H9 (cell line): Measurements from ENCODE around the gene MAN1A1. TPM values are rescaled to one million over a fixed set of nuclear protein-coding genes. Genes with fewer than 3 reads are reported as not detected.

ENCODE experiments used
- DNase-seq: peaks from one replicate; pipeline ENCODE4 v3.0.0-alpha.2; 2017
- H2AFZ ChIP-seq: one replicate; pipeline ENCODE4 v1.6.1; 2013; ENCODE audit warnings: mild to moderate bottlenecking, low read length, control low read depth, moderate library complexity
- H2AK5ac ChIP-seq: 2 replicates; pipeline ENCODE4 v1.6.1; 2013; ENCODE audit warnings: low read length, control low read depth, mixed read lengths; ENCODE audit not compliant: insufficient read length
- H2BK120ac ChIP-seq: one replicate; pipeline ENCODE4 v1.6.1; 2013; ENCODE audit warnings: low read depth, mild to moderate bottlenecking, low read length, control low read depth, inconsistent platforms; ENCODE audit not compliant: poor library complexity, severe bottlenecking
- H2BK12ac ChIP-seq: 2 replicates; pipeline ENCODE4 v1.6.1; 2013; ENCODE audit warnings: low read length, control low read depth, mixed read lengths, low read depth; ENCODE audit not compliant: insufficient read length
- H2BK15ac ChIP-seq: 2 replicates; pipeline ENCODE4 v1.6.1; 2013; ENCODE audit warnings: low read depth, low read length, control low read depth
- H2BK20ac ChIP-seq: one replicate; pipeline ENCODE4 v1.6.1; 2013; ENCODE audit warnings: low read depth, mild to moderate bottlenecking, low read length, control low read depth, inconsistent platforms; ENCODE audit not compliant: poor library complexity, severe bottlenecking
- H2BK5ac ChIP-seq: 2 replicates; pipeline ENCODE4 v1.6.1; 2013; ENCODE audit warnings: low read length, control low read depth, mixed read lengths; ENCODE audit not compliant: insufficient read length
- H3K14ac ChIP-seq: 2 replicates; pipeline ENCODE4 v1.6.1; 2013; ENCODE audit warnings: low read length, control low read depth; ENCODE audit not compliant: insufficient read depth
- H3K18ac ChIP-seq: 2 replicates; pipeline ENCODE4 v1.6.1; 2013; ENCODE audit warnings: low read depth, mild to moderate bottlenecking, mixed read lengths, low read length, control low read depth; ENCODE audit not compliant: insufficient read length
- H3K23ac ChIP-seq: 2 replicates; pipeline ENCODE4 v1.6.1; 2013; ENCODE audit warnings: low read length, control low read depth, mixed read lengths, low read depth; ENCODE audit not compliant: insufficient read length
- H3K23me2 ChIP-seq: 2 replicates; pipeline ENCODE4 v1.6.1; 2013; ENCODE audit warnings: low read depth, mild to moderate bottlenecking, mixed read lengths, low read length, control low read depth; ENCODE audit not compliant: insufficient read length, poor library complexity, severe bottlenecking
- H3K27ac ChIP-seq: 2 replicates; pipeline ENCODE4 v1.5.1; 2013; ENCODE audit warnings: low read length, control low read depth, mixed read lengths, low read depth; ENCODE audit not compliant: insufficient read length
- H3K27me3 ChIP-seq: 2 replicates; pipeline ENCODE4 v1.6.1; 2013; ENCODE audit warnings: low read length, control low read depth, inconsistent platforms; ENCODE audit not compliant: insufficient read depth
- H3K4ac ChIP-seq: 2 replicates; pipeline ENCODE4 v1.6.1; 2013; ENCODE audit warnings: low read depth, mild to moderate bottlenecking, control low read depth, inconsistent platforms, low read length, moderate library complexity
- H3K4me1 ChIP-seq: 2 replicates; pipeline ENCODE4 v1.6.1; 2013; ENCODE audit warnings: low read length, control low read depth, inconsistent platforms; ENCODE audit not compliant: insufficient read depth
- H3K4me2 ChIP-seq: 2 replicates; pipeline ENCODE4 v1.6.1; 2013; ENCODE audit warnings: low read length, control low read depth, mixed read lengths; ENCODE audit not compliant: insufficient read length, insufficient read depth
- H3K56ac ChIP-seq: 2 replicates; pipeline ENCODE4 v1.6.1; 2013; ENCODE audit warnings: low read depth, mild to moderate bottlenecking, mixed read lengths, low read length, control low read depth; ENCODE audit not compliant: insufficient read length
- H3K79me1 ChIP-seq: 2 replicates; pipeline ENCODE4 v1.6.1; 2013; ENCODE audit warnings: low read depth, mild to moderate bottlenecking, moderate library complexity, low read length, control low read depth, inconsistent platforms; ENCODE audit not compliant: insufficient read depth, poor library complexity, severe bottlenecking
- H3K79me2 ChIP-seq: 2 replicates; pipeline ENCODE4 v1.6.1; 2013; ENCODE audit warnings: low read length, control low read depth, inconsistent platforms; ENCODE audit not compliant: insufficient read depth
- H3K9ac ChIP-seq: 2 replicates; pipeline ENCODE4 v1.6.1; 2013; ENCODE audit warnings: low read length, control low read depth, mixed read lengths; ENCODE audit not compliant: insufficient read length; ENCODE audit errors: extremely low read depth
- H3K9me3 ChIP-seq: one replicate; pipeline ENCODE4 v1.6.1; 2013; ENCODE audit warnings: low read depth, low read length, inconsistent platforms; ENCODE audit not compliant: control insufficient read depth
- H3T11ph ChIP-seq: one replicate; pipeline ENCODE4 v1.6.1; 2013; ENCODE audit warnings: mild to moderate bottlenecking, low read length, control low read depth, inconsistent platforms
- H4K20me1 ChIP-seq: one replicate; pipeline ENCODE4 v1.6.1; 2013; ENCODE audit not compliant: control insufficient read depth, insufficient read length, insufficient read depth
- H4K5ac ChIP-seq: 2 replicates; pipeline ENCODE4 v1.6.1; 2013; ENCODE audit warnings: low read depth, mild to moderate bottlenecking, mixed read lengths, low read length, control low read depth; ENCODE audit not compliant: insufficient read length
- H4K8ac ChIP-seq: replicated peaks from 2 replicates; pipeline ENCODE4 v1.6.1; 2013; ENCODE audit warnings: low read length, control low read depth, mixed read lengths, low read depth; ENCODE audit not compliant: insufficient read length
- H4K91ac ChIP-seq: 2 replicates; pipeline ENCODE4 v1.6.1; 2013; ENCODE audit warnings: low read depth, mild to moderate bottlenecking, moderate library complexity, mixed read lengths, low read length, control low read depth; ENCODE audit not compliant: insufficient read length
- H3K27ac Mint-ChIP-seq, 3 experiments: 2 replicates in 2 of 3; 3 replicates in 1 of 3; pipeline ENCODE4 v1.8.0; 2020 to 2021; ENCODE audit warnings: mixed read lengths in 3 of 3, mild to moderate bottlenecking in 1 of 3, moderate library complexity in 1 of 3
- H3K27me3 Mint-ChIP-seq: 2 replicates; pipeline ENCODE4 v1.8.0; 2021; ENCODE audit warnings: low read depth, mild to moderate bottlenecking, moderate library complexity, mixed read lengths
- H3K36me3 Mint-ChIP-seq, 3 experiments: 2 replicates in 2 of 3; 3 replicates in 1 of 3; pipeline ENCODE4 v1.8.0; 2020 to 2021; ENCODE audit warnings: low read depth in 3 of 3, mixed read lengths in 3 of 3; ENCODE audit not compliant: insufficient read depth in 1 of 3
- H3K4me1 Mint-ChIP-seq, 2 experiments: 2 replicates each; pipeline ENCODE4 v1.8.0; 2020; ENCODE audit warnings: mixed read lengths in 2 of 2
- H3K4me3 Mint-ChIP-seq, 2 experiments: 2 replicates in 1 of 2; 3 replicates in 1 of 2; pipeline ENCODE4 v1.8.0; 2020 to 2021; ENCODE audit warnings: mild to moderate bottlenecking in 2 of 2, mixed read lengths in 2 of 2, moderate library complexity in 1 of 2
- H3K9me3 Mint-ChIP-seq, 2 experiments: 2 replicates in 1 of 2; 3 replicates in 1 of 2; pipeline ENCODE4 v1.8.0; 2020; ENCODE audit warnings: mild to moderate bottlenecking in 2 of 2, mixed read lengths in 2 of 2, moderate library complexity in 1 of 2
- CTCF ChIP-seq: fragments of 200-600 bp; sonication (generic); conservative IDR thresholded peaks from 3 replicates; pipeline ENCODE4 v1.8.0; 2021; ENCODE audit warnings: antibody characterized with exemption, mild to moderate bottlenecking
- WGBS: extraction: QIAGEN DNeasy Blood & Tissue Kit; methylation state at CpG from one replicate; pipeline ENCODE4 v1.1.7; 2013; ENCODE audit warnings: missing lambda C conversion rate, low lambda C conversion rate, mixed read lengths; ENCODE audit not compliant: insufficient read length; ENCODE audit errors: extremely low coverage; 5-methylcytosine and 5-hydroxymethylcytosine counted together
- total RNA-seq: library from RNA; stranded (reverse); gene quantifications from 2 replicates; pipeline ENCODE4 v1.2.1, GENCODE V29; 2021

The MAN1A1 gene
- total RNA-seq, 1 experiment from 2014 or later, result 1.6 TPM

DNA sequence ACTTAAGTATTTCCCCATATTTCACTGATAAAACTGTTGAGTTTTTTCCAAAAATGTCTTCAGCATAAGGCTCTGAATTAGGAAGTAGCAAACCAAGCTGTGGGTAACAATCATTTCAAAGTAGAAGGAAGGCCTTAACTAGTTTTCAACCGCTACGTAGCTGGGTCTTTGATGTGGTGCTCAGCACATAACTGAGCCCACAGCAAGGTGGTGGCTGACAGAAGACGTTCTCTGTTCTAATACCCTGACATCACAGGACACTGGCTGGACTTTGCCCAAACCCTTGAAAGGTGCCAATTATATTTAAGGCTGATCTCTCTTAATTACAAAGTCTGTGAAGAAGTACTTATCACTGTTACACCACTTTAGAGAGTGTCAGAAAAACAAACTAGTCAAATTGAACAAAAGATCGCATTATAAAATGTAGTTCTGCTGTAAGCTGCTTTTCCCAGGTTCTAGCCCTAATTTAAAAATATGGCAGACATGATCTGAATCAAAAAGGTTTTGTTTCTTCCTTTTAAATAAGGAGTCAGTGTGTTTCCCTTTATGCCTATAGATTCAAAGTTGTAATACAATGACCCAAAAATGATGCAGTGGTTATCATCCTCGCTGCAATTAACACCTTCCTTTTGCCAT is 26.7 kb downstream of the MAN1A1 start:
- no peak overlapping the region for H2BK5ac ChIP-seq
- no peak overlapping the region for H4K91ac ChIP-seq
- no peaks in the 10 kb centered on the region for H3K27me3 Mint-ChIP-seq
- no peak overlapping the region for H3K4me2 ChIP-seq
- H3K23ac ChIP-seq, result no peak overlapping the region
- peaks cover 2 to 7% of the 10 kb centered on the region in 2 experiments; a peak in 3 of 4 replicates for H3K4me1 Mint-ChIP-seq
- no peak overlapping the region for H3K27ac ChIP-seq
- TF ChIP-seq CTCF, result no peak
- H2AK5ac ChIP-seq, result no peak overlapping the region
- no peaks in the 10 kb centered on the region for H3K9me3 Mint-ChIP-seq
- H3K36me3 Mint-ChIP-seq, result no peaks in the 10 kb centered on the region
- no peaks in the 10 kb centered on the region for H3K79me2 ChIP-seq
- no peaks in the 10 kb centered on the region for H3K4me1 ChIP-seq
- no CpG with 5 or more reads among the region's 5 CpGs for WGBS
- H3K27me3 ChIP-seq, result no peaks in the 10 kb centered on the region
- no peak overlapping the region for H2BK15ac ChIP-seq
- no peak overlapping the region for H2BK120ac ChIP-seq
- H3K56ac ChIP-seq, result no peak overlapping the region
- no peak overlapping the region for H4K8ac ChIP-seq
- no peaks in the 10 kb centered on the region for H3K23me2 ChIP-seq
- no peak overlapping the region for H3K4ac ChIP-seq
- no peak overlapping the region for H3K18ac ChIP-seq
- no peaks in the 10 kb centered on the region for H3K9me3 ChIP-seq
- H2BK12ac ChIP-seq, result no peak overlapping the region
- H3K4me3 Mint-ChIP-seq, result no peak overlapping the region
- no peaks in the 10 kb centered on the region for H4K20me1 ChIP-seq
- H2BK20ac ChIP-seq, result no peak overlapping the region
- no peak overlapping the region for H3T11ph ChIP-seq
- H3K14ac ChIP-seq, result no peak overlapping the region
- no peak for DNase-seq
- H3K79me1 ChIP-seq, result no peaks in the 10 kb centered on the region
- H3K9ac ChIP-seq, result no peak overlapping the region
- no peak overlapping the region for H4K5ac ChIP-seq
- no peak overlapping the region for H2AFZ ChIP-seq
- H3K27ac Mint-ChIP-seq, result no peak overlapping the region
